Neural progenitor cell (in vitro differentiated cells): ENCODE data around the gene AP2A2.

Experiments
- EZH2 ChIP-seq: fragments of 200-600 bp; sonication (generic); IDR thresholded peaks from 2 replicates; pipeline ENCODE4 v1.6.1; 2017; ENCODE audit warnings: antibody characterized with exemption, mild to moderate bottlenecking, moderate library complexity
- EZH2phosphoT487 ChIP-seq: fragments of 200-600 bp; sonication (generic); IDR thresholded peaks from 2 replicates; pipeline ENCODE4 v1.6.1; 2017; ENCODE audit warnings: antibody characterized with exemption
- TF ChIP-seq, protein P1 (sequence below): fragments of 200-600 bp; sonication (generic); IDR thresholded peaks from 2 replicates; pipeline ENCODE4 v1.5.1; 2017; ENCODE audit warnings: antibody characterized with exemption, mild to moderate bottlenecking

GRCh38 chr11:977830-978720 is 52.4 kb downstream of the AP2A2 start:
- TF ChIP-seq, protein P1, sequence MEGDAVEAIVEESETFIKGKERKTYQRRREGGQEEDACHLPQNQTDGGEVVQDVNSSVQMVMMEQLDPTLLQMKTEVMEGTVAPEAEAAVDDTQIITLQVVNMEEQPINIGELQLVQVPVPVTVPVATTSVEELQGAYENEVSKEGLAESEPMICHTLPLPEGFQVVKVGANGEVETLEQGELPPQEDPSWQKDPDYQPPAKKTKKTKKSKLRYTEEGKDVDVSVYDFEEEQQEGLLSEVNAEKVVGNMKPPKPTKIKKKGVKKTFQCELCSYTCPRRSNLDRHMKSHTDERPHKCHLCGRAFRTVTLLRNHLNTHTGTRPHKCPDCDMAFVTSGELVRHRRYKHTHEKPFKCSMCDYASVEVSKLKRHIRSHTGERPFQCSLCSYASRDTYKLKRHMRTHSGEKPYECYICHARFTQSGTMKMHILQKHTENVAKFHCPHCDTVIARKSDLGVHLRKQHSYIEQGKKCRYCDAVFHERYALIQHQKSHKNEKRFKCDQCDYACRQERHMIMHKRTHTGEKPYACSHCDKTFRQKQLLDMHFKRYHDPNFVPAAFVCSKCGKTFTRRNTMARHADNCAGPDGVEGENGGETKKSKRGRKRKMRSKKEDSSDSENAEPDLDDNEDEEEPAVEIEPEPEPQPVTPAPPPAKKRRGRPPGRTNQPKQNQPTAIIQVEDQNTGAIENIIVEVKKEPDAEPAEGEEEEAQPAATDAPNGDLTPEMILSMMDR, result no peak
- TF ChIP-seq EZH2phosphoT487 (no peak), EZH2 (no peak)
